HepG2 (cell line): ENCODE results near the gene AUP1. TPM values are rescaled to one million over a fixed set of nuclear protein-coding genes. Genes with fewer than 3 reads are reported as not detected.
A peak's percentile ranks its signal among the peaks of the same experiment; 100 is the strongest.

Experiments used
- ATAC-seq: fragments of 200-7000 bp; cut with Tn5 transposase; 3 replicates; pipeline ENCODE4 v1.9.1; 2020; ENCODE audit warnings: mild to moderate bottlenecking, moderate library complexity
- BruUV-seq: library from RNA; stranded (reverse); fragments of 400-500 nt; replicated peaks from 2 replicates; lab custom pipeline; 2021; lab: Mats Ljungman, UMichigan
- CTCF ChIA-PET: fragments of 300-600 bp; formaldehyde crosslinking; extraction: SDS; loops from one replicate; lab custom pipeline; 2021; ENCODE audit warnings: low total read pairs, inconsistent platforms, low intra/inter-chr PET ratio; lab: Yijun Ruan, JAX
- POLR2A ChIA-PET: fragments of 350-600 bp; sonication (Branson Sonifier 250); formaldehyde crosslinking; loops from one replicate; lab custom pipeline; 2020; ENCODE audit warnings: antibody characterized with exemption, inconsistent platforms; lab: Yijun Ruan, JAX
- DNase-seq: peaks from one replicate; pipeline ENCODE4 v3.0.0-alpha.2; 2015; ENCODE audit warnings: low spot score
- FAIRE-seq: peaks from 3 replicates; lab custom pipeline; 2011; peaks lifted over from hg19 to GRCh38; lab: Jason Lieb, UNC
- H2AFZ ChIP-seq: one replicate; pipeline ENCODE4 v1.6.1; 2011; ENCODE audit warnings: low read length, inconsistent platforms
- H3K27ac ChIP-seq: fragments of 300-600 bp; 3 replicates; pipeline ENCODE4 v1.8.0; 2011; ENCODE audit warnings: mixed run types, mild to moderate bottlenecking, mixed read lengths, low read length, inconsistent platforms; ENCODE audit not compliant: insufficient read depth; ENCODE audit errors: extremely low read length
- H3K27me3 ChIP-seq, 2 experiments: fragments of 200-600 bp in 1 of 2; 2 replicates in 1 of 2; 3 replicates in 1 of 2; pipeline versions ENCODE4 v1.6.0 to v1.8.0; 2011; ENCODE audit warnings: low read length in 2 of 2, mild to moderate bottlenecking in 2 of 2, moderate library complexity in 2 of 2, inconsistent platforms in 1 of 2; ENCODE audit not compliant: insufficient read depth in 2 of 2, control insufficient read depth in 1 of 2
- H3K36me3 ChIP-seq, 2 experiments: fragments of 200-600 bp in 1 of 2; replicated peaks in 1 of 2; 2 replicates in 1 of 2; 3 replicates in 1 of 2; pipeline versions ENCODE4 v1.5.1 to v1.8.0; 2011; ENCODE audit warnings: low read length in 2 of 2, inconsistent platforms in 1 of 2; ENCODE audit not compliant: insufficient read depth in 2 of 2, control insufficient read depth in 1 of 2
- H3K4me1 ChIP-seq: 2 replicates; pipeline ENCODE4 v1.5.1; 2012; ENCODE audit warnings: low read length, inconsistent platforms; ENCODE audit not compliant: insufficient read depth
- H3K4me2 ChIP-seq: 2 replicates; pipeline ENCODE4 v1.6.0; 2011; ENCODE audit warnings: low read depth, low read length, inconsistent platforms
- H3K4me3 ChIP-seq, 3 experiments: fragments of 200-600 bp in 1 of 3; sonication (generic), shearing (Covaris generic) in 1 of 3; replicated peaks in 1 of 3; 2 replicates each; pipeline ENCODE4 v1.5.1; 2011 to 2016; ENCODE audit warnings: low read length in 3 of 3, inconsistent platforms in 2 of 3, low read depth in 2 of 3, mild to moderate bottlenecking in 2 of 3, control low read depth in 1 of 3, mixed read lengths in 1 of 3; ENCODE audit not compliant: insufficient read depth in 1 of 3
- H3K79me2 ChIP-seq: one replicate; pipeline ENCODE4 v1.6.1; 2011; ENCODE audit warnings: low read length, inconsistent platforms; ENCODE audit not compliant: insufficient read depth
- H3K9ac ChIP-seq: 2 replicates; pipeline ENCODE4 v1.6.0; 2011; ENCODE audit warnings: mild to moderate bottlenecking, low read depth, low read length, inconsistent platforms; ENCODE audit not compliant: insufficient read depth
- H3K9me3 ChIP-seq: 2 replicates; pipeline ENCODE4 v1.5.1; 2012; ENCODE audit warnings: mild to moderate bottlenecking, low read length
- H4K20me1 ChIP-seq: 2 replicates; pipeline ENCODE4 v1.6.0; 2011; ENCODE audit warnings: inconsistent platforms, mild to moderate bottlenecking, low read length, moderate library complexity; ENCODE audit not compliant: insufficient read depth
- CCAR2 ChIP-seq: fragments of 200-400 bp; formaldehyde crosslinking; optimal IDR thresholded peaks from 2 replicates; pipeline ENCODE3; 2018; ENCODE audit warnings: low read depth, mild to moderate bottlenecking, low read length, moderate library complexity
- HINFP ChIP-seq: sonication (generic); formaldehyde crosslinking; IDR thresholded peaks from 2 replicates; pipeline ENCODE4 v1.4.0; 2020; ENCODE audit warnings: low read depth, mild to moderate bottlenecking, missing genetic modification reagents
- PHF8 ChIP-seq: sonication (generic); formaldehyde crosslinking; IDR thresholded peaks from 2 replicates; pipeline ENCODE4 v1.5.0; 2020; ENCODE audit warnings: missing genetic modification reagents
- RXRA ChIP-seq: sonication (generic); formaldehyde crosslinking; IDR thresholded peaks from 2 replicates; pipeline ENCODE4 v1.5.1; 2020; ENCODE audit warnings: missing genetic modification reagents
- TFE3 ChIP-seq: IDR thresholded peaks from 2 replicates; pipeline ENCODE4 v1.6.1; 2016
- ZBTB33 ChIP-seq: sonication (generic); formaldehyde crosslinking; IDR thresholded peaks from 2 replicates; pipeline ENCODE4 v1.4.0; 2020; ENCODE audit warnings: missing genetic modification reagents
- ZFX ChIP-seq: sonication (generic); formaldehyde crosslinking; IDR thresholded peaks from 2 replicates; pipeline ENCODE4 v1.4.0; 2020; ENCODE audit warnings: mild to moderate bottlenecking, low read depth, missing genetic modification reagents, moderate library complexity
- ZNF589 ChIP-seq: sonication (generic); formaldehyde crosslinking; conservative IDR thresholded peaks from 2 replicates; pipeline ENCODE4 v1.8.0; 2022; ENCODE audit warnings: mild to moderate bottlenecking, moderate library complexity, missing genetic modification reagents
- ZNF639 ChIP-seq: conservative IDR thresholded peaks from 2 replicates; pipeline ENCODE4 v1.6.1; 2018; ENCODE audit warnings: missing genetic modification reagents
- ZXDC ChIP-seq: sonication (generic); formaldehyde crosslinking; IDR thresholded peaks from 2 replicates; pipeline ENCODE4 v1.5.0; 2020; ENCODE audit warnings: mild to moderate bottlenecking, missing genetic modification reagents
- WGBS: methylation state at CpG from one replicate; pipeline ENCODE4 v1.1.6; 2017; ENCODE audit warnings: low lambda C conversion rate; 5-methylcytosine and 5-hydroxymethylcytosine counted together
- in situ Hi-C: cut with HindIII; loops from 2 replicates; pipeline ENCODE4 v1.10.0; 2017; ENCODE audit warnings: low pct_unique_long_range_greater_than_20kb; ENCODE audit not compliant: extremely low pct_ligation_motif_present
- intact Hi-C: fragments of 100-400 bp; cut with micrococcal nuclease; formaldehyde crosslinking; loops from one replicate; pipeline ENCODE4 v1.10.0; 2022; ENCODE audit not compliant: unreplicated experiment
- polyA plus RNA-seq, 8 experiments: library from polyadenylated mRNA; depleted of rRNA in 3 of 8; stranded (reverse) in 7 of 8; unstranded in 1 of 8; fragments of >200 nt; fragmentation: Illumina TruSeq in 4 of 8; extraction: Trizol in 4 of 8; gene quantifications; 2 replicates each; pipeline versions ENCODE4 v1.2.1 to v1.2.3, GENCODE V29; 2011 to 2016; ENCODE audit warnings: low read depth in 4 of 8, missing spikeins in 1 of 8, mixed read lengths in 1 of 8; ENCODE audit not compliant: insufficient read depth in 1 of 8
- total RNA-seq, 5 experiments: library from RNA; depleted of rRNA; stranded (reverse); fragments of >200 nt; fragmentation: Illumina TruSeq; extraction: Trizol; gene quantifications; 2 replicates each; pipeline ENCODE4 v1.2.3, GENCODE V29; 2016; ENCODE audit warnings: low read depth in 1 of 5

Gene AUP1
- total and polyA plus RNA-seq, 2 of the 13 experiments (the other 11 are each of a cell fraction or from before 2014, with no cell fraction given): 174 to 267 TPM

GRCh38 chr2:74554820-74555531, 25.5 kb upstream of the AUP1 start (continued):
- TF ChIP-seq ZBTB33 (peak; percentile 59), RXRA (0 out of 2 replicates have a peak, but pooled peaks have one; percentile 14), TFE3 (no peak)

GRCh38 chr2:74553892-74554819, 24.6 kb upstream of the AUP1 start, which contains the start of the genes DOK1 and LOXL3:
TSS of gene DOK1 (plus strand) at chr2:74554720. CDS start at chr2:74554755, 35 bp downstream.
TSS of gene LOXL3 (minus strand) at chr2:74553942. CDS start at chr2:74552634, 1,308 bp downstream.
- H3K9me3 ChIP-seq: no peaks in the 10 kb centered on the region
- ChIA-PET CTCF (no interaction called here), POLR2A (interaction anchor here (0.7 to 1.7 kb wide), 4 partner anchors 24 to 72 kb away, joined by 4 to 5 read pairs (median 4); partner anchors contain the start of genes AUP1, CCDC142, HTRA2 and PCGF1)
- peak; percentile 49 for ATAC-seq
- DNase-seq: peak; percentile 69
- peak within 1 kb of the TSS; percentile 92 for H3K4me2 ChIP-seq
- no TSS peak for BruUV-seq
- intact Hi-C loops (no loop called here), in situ Hi-C loops (no loop called here)
- H3K27me3 ChIP-seq: peaks cover 3 to 21% of the 10 kb centered on the region in 2 experiments; a peak in 2 of 5 replicates
- no peaks in the 10 kb centered on the region for H3K79me2 ChIP-seq
- 7% methylated on average over 38 of the region's 73 CpGs for WGBS
- H2AFZ ChIP-seq: peak within 1 kb of the TSS; percentile 31
- H3K9ac ChIP-seq: peak within 1 kb of the TSS; percentile 45
- no peak within 1 kb of the TSS for H3K27ac ChIP-seq
- peaks cover 69% of the 10 kb centered on the region for H3K4me1 ChIP-seq
- peak; percentile 44 for FAIRE-seq
- no peaks in the 10 kb centered on the region for H3K36me3 ChIP-seq
- H4K20me1 ChIP-seq: no peaks in the 10 kb centered on the region
- peak within 1 kb of the TSS; percentile 62 to 69 (median 69) for H3K4me3 ChIP-seq
- no peak for TF ChIP-seq HINFP (CRISPR knock-in tag)
- TF ChIP-seq CCAR2: no peak
- no peak for TF ChIP-seq ZXDC
- TF ChIP-seq ZNF639 (CRISPR knock-in tag): peak; percentile 68; the same call in 1 of the 2 replicates
- TF ChIP-seq ZNF589 (CRISPR knock-in tag): no peak
- peak; percentile 53; the same call in 1 of the 2 replicates for TF ChIP-seq PHF8 (CRISPR knock-in tag)
- TF ChIP-seq ZFX (CRISPR knock-in tag): peak; percentile 60; the same call in 1 of the 2 replicates
